Islet of Langerhans (tissue), 1 donor: ENCODE results near the gene PITX2.
"Not testable (repeated sequence)": the region's sequence is repeated elsewhere in the genome, so short reads cannot be mapped to it uniquely, and the experiment has no call there.

Experiments
- FAIRE-seq: peaks from one replicate; lab custom pipeline; 2011; peaks lifted over from hg19 to GRCh38; lab: Jason Lieb, UNC

Gene PITX2

DNA sequence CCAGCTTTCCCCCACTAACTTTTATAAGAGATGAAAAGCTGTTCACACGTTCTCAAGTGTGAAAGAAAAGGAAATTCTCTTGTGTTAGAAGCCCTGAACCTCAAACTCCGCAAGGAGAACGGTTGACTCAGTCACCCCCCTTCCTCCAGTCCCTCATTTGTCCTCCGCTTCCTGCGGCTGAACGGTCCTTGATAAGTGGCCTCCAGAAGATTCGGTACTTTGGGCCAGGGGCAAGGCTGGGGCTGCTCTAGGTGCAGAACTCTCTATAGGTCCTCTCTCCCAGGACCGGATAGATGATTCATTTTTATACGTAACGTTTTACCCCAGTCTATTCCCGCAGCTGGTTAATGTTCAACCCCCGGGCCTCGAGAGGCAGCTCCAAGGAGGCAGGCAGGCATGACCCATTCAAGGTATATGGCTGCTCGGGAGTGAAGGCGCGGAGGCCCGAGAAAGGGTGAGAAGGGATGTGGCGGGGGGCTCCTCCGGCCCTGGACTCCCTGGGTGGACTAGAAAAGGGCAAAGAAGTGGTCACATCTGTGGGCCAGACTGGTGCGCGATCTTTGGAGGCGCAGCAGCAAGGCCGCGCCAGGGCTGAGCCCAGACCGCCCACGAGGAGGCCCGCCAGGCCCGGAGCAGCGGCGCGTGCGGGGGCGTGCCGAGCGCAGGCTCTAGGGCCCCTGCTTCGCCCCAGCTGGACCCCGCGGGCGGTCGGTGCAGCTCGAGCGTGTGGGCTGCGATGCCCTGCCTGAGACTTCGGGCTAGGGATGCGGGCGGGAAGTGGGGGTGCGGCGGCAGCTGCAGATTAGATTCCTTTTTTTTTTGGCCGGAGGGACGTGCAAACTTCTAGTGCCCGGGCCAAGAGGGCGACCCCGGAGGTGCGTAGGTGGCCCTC lies 11.7 kb downstream of the PITX2 start:
- no peak for FAIRE-seq

DNA sequence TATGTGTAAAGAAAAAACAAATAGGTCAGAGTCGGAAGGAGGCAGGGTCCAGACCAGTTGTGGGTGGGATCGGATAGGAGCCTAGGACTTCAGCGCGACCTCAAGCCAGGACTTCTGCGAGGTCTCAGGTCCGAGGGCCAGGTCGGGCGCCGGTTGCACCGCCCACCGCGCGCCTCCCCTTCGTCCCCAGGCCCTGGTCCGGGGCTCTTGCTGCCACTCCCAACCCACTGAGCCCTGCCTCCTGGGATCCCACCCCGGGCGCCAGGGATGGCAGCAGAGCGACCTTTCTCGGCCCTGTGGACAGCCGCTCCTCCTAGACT lies 12.3 kb downstream of the PITX2 start:
- no peak for FAIRE-seq

GRCh38 chr4:110609044-110609750 lies 13.7 kb downstream of the PITX2 start:
- FAIRE-seq: no peak

DNA sequence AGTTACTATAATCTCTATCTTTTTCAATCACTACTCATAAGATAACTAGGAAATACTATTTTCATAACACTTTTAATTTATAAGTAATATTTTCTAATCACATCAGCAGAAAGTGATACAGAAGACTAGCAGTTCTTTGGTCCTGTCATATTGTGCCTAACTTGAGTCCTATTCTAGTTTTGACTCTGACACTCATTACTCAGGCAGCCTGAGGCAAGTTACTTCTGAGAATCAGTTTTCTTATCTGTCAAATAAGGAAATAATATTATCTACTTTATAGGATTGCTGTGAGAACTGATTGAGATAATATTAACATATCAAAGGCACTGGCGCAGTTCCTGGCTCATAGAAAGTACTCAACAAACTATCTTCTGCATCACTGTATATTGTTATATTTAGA lies 17.8 kb downstream of the PITX2 start:
- FAIRE-seq: no peak

GRCh38 chr4:110602061-110602460 lies 20.8 kb downstream of the PITX2 start:
- no peak for FAIRE-seq

DNA sequence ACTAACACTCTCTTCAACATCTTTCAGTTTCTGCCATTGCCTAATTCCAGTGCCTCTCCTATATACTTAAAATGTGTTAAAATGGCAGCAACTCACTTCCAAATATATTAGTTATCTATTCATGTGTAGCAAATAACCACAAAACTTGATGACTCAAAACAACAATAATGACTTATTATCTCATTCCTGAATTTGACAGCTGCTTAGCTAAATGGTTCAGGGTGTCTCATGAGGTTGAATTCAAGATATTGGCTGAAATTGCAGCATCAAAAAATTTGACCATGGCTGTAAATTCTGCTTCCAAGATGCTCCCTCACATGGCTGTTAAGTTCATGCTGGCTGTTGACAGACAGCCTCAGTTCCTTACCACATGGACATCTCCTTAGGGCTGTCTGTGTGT lies 25.3 kb downstream of the PITX2 start:
- FAIRE-seq: no peak

DNA sequence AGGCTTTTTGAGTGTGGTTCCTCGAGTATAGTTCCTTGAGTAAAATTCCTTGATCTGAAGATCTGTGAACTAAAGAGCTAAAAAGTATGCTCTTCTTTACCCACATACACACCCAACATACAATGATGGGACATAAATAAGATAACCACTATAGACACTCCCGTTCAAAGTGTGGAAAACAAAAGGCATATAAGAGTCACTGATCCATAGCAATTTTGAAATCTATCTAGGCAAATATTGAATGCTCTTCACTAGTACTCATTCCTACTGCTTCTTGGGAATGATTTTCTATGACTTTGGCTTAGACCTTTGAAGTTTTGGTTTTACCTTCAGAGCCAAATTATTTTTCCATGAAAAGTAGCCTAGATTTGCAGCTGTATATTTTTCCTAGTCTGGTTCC lies 26.4 kb downstream of the PITX2 start:
- no peak for FAIRE-seq

- no peak for FAIRE-seq
Measured at GRCh38 chr4:110595583-110595982, 27.3 kb downstream of the PITX2 start.

DNA sequence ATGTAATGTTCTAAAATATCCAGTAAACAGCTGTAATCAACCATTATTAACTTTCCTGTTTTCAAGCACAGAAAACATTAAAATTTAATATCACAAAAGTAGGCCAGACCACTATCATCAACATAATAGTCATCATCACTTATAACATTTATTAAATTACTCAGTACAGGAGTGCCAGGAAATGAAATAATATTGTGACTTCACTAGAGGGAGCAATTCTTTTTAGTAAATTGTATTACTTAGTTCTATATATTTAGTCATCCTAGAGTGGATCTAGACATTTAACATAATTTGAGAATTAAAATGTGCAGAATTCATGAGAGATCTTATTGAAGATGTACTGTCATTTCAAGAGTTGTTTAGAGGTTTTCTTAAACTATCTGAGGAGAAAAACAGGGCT lies 33.6 kb downstream of the PITX2 start:
- FAIRE-seq: peak; percentile 68

- FAIRE-seq: no peak
Measured at GRCh38 chr4:110587666-110588285, 35.1 kb downstream of the PITX2 start.

GRCh38 chr4:110586131-110586850 lies 36.6 kb downstream of the PITX2 start:
- FAIRE-seq: no peak

GRCh38 chr4:110576696-110577095 lies 46.2 kb downstream of the PITX2 start:
- not testable (repeated sequence) for FAIRE-seq
